ENCODE results near the gene SPATS2. TPM values are rescaled to one million over a fixed set of nuclear protein-coding genes. Genes with fewer than 3 reads are reported as not detected.

The SPATS2 gene
- total and polyA plus RNA-seq, 10 of the 15 experiments (the other 5 are each of a cell fraction or from before 2014, with no cell fraction given) = 9.0 to 54.2 (median 27.5) TPM

- Histone ChIP-seq H3K79me2 (ENCODE audit: control insufficient read depth, insufficient read depth, low read length) (peaks cover 25% of the 10 kb centered on the region), H3K27me3 (replicated peaks in 1 of 2; ENCODE audit: control insufficient read depth in 2 of 2, insufficient read depth in 2 of 2, low read length in 1 of 2) (no peaks in the 10 kb centered on the region), H3K4me3 (no peak overlapping the region), H3K9me3 (replicated peaks; ENCODE audit: control insufficient read depth, insufficient read depth, low read length) (no peaks in the 10 kb centered on the region), H4K20me1 (ENCODE audit: control insufficient read depth, insufficient read depth) (no peaks in the 10 kb centered on the region), H3K4me2 (ENCODE audit: control insufficient read depth, insufficient read depth) (no peak overlapping the region), H3K36me3 (ENCODE audit: control insufficient read depth in 2 of 2, insufficient read depth in 2 of 2, low read length in 1 of 2) (peaks cover 0 to 3% of the 10 kb centered on the region in 2 experiments; a peak in 2 of 4 replicates), H3K9ac (ENCODE audit: control insufficient read depth, insufficient read depth, low read length) (no peak overlapping the region), H3K27ac (ENCODE audit: control insufficient read depth, insufficient read depth) (no peak overlapping the region), H3K4me1 (ENCODE audit: control insufficient read depth, insufficient read depth, low read length) (peaks cover 11% of the 10 kb centered on the region), H2AFZ (ENCODE audit: control insufficient read depth, low read depth, low read length) (no peak overlapping the region)
- in situ Hi-C loops (cut with MboI) (no loop called here), intact Hi-C loops (cut with micrococcal nuclease; ENCODE audit: unreplicated experiment) (no loop called here)
- ChIA-PET POLR2A (interaction anchor here (0.6 to 0.9 kb wide), 2 partner anchors 7 to 27 kb away, joined by 3 read pairs; no protein-coding TSS in a partner anchor), SMC1A (ENCODE audit: uncharacterized antibody, unreplicated experiment) (interaction anchor here (1.0 to 1.5 kb wide), 5 partner anchors 9 to 32 kb away, joined by 3 to 4 read pairs (median 3); no protein-coding TSS in a partner anchor), CTCF (interaction anchor here (1.3 to 3.4 kb wide), 2 partner anchors 27 to 97 kb away, joined by 3 to 12 read pairs; no protein-coding TSS in a partner anchor), RAD21 (ENCODE audit: unreplicated experiment) (interaction anchor here (0.9 to 1.5 kb wide), 2 partner anchors 15 to 89 kb away, joined by 3 read pairs; partner anchors contain the start of gene SPATS2)
- 100% methylated on average over 2 of the region's 2 CpGs for WGBS (ENCODE audit: insufficient coverage, insufficient replicate concordance, low lambda C conversion rate, missing lambda C conversion rate)
- DNase-seq (ENCODE audit: low read depth, low spot score) = no peak
- no TSS peak for BruUV-seq (replicated peaks)
- no peak for ATAC-seq
- FAIRE-seq = no peak
- TF ChIP-seq MEF2B (IDR thresholded peaks at IDR 0.05; ENCODE audit: partially characterized antibody, poor library complexity, severe bottlenecking) (no peak), HDGF (IDR thresholded peaks at IDR 0.05) (no peak), POLR2AphosphoS5 (IDR thresholded peaks at IDR 0.05; ENCODE audit: low read length) (no peak), RELB (IDR thresholded peaks at IDR 0.05; ENCODE audit: low read depth) (no peak), TARDBP (IDR thresholded peaks at IDR 0.05; ENCODE audit: borderline replicate concordance) (no peak), NR2F1 (conservative IDR thresholded peaks at IDR 0.05) (no peak), REST (IDR thresholded peaks at IDR 0.05; ENCODE audit: low read depth, low read length) (no peak), ASH2L (IDR thresholded peaks at IDR 0.05; ENCODE audit: borderline replicate concordance, low read depth) (no peak), E2F8 (IDR thresholded peaks at IDR 0.05; ENCODE audit: low read depth, partially characterized antibody) (no peak), RUNX3 (IDR thresholded peaks at IDR 0.05; ENCODE audit: low read length) (no peak), CHD4 (IDR thresholded peaks at IDR 0.05) (no peak), CEBPZ (IDR thresholded peaks at IDR 0.05; ENCODE audit: low read depth, low read length) (no peak)
Measured at GRCh38 chr12:49456131-49456679, 88.9 kb downstream of the SPATS2 start.
